GM04504 (cell line): Measurements from ENCODE around the gene MED4.

Source experiments
- DNase-seq: peaks from one replicate; pipeline ENCODE4 v3.0.0-alpha.2; 2012; ENCODE audit warnings: low read depth

The MED4 gene

DNA sequence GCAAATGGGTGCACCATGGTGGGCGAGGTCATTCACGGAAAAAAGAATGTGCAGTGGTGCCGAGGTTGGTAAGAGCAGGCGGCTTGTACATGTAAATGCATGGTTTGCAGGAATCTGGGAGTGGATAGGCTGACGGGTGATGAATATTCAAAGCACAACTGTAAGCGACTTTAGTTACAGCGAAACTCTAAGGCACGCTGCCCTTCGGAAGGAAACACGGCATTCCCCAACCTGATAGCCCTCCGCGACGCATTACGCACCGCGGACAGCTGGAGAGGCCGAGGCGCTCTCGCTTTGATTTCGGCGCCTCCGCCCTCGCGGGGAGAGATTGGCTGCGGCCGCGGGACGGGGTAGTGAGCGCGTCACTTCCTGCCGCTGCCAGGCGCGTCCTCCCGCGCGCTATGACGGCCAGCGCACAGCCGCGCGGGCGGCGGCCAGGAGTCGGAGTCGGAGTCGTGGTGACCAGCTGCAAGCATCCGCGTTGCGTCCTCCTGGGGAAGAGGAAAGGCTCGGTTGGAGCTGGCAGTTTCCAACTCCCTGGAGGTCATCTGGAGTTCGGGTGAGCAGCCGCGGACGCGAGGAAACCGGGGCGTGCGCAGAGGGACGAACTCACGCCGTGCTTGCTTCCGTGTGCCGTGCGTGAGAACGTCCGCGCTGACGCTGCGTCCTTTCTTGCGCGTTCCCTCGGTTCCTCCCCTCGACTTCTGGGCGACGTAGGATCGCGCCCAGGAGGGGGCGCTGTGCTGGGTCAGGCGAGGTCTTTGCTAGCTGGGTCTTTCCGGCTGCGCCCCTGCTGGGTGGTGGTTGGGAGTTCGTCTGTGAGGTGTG is 57.3 kb downstream of the MED4 start, which contains the start of gene NUDT15:
Gene NUDT15, plus strand, starts transcription at position 381 of the 828 bp plus-strand sequence. Its CDS starts 21 bp downstream, at position 402.
- peak; percentile 89 for DNase-seq

DNA sequence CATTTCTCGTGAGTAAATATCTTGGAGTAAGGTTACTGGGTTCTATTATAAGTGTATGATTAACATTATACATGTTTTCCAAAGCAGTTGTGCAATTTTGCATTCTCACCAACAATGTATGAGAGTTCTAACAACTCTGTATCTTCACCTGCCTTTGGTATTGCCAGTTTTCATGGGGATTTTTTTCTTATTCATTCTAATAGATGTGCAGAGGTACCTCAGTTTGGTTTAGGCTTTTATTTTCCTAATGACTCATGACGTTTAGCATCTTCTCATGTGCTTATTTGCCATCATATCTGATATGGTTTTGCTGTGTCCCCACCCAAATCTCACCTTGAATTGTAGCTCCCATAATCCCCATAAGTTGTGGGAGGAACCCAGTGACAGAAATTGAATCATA is 65.0 kb downstream of the MED4 start:
- no peak for DNase-seq

GRCh38 chr13:48028066-48028465 is 66.8 kb downstream of the MED4 start:
- DNase-seq, result no peak
